Astrocyte of the cerebellum (primary cell): ENCODE results near the gene UIMC1.

ENCODE experiments used
- DNase-seq: peaks from one replicate; pipeline ENCODE4 v3.0.0-alpha.2; 2011; ENCODE audit warnings: low read depth
- H3K4me3 ChIP-seq: 2 replicates; pipeline ENCODE4 v1.5.1; 2011; ENCODE audit warnings: mild to moderate bottlenecking, low read depth, low read length, moderate library complexity
- CTCF ChIP-seq: IDR thresholded peaks from 2 replicates; pipeline ENCODE4 v1.5.1; 2012; ENCODE audit warnings: low read length, low read depth, moderate library complexity, mild to moderate bottlenecking; ENCODE audit errors: missing control alignments
- in situ Hi-C: cut with HindIII; loops from 2 replicates; pipeline ENCODE4 v1.10.0; 2017; ENCODE audit warnings: low sequenced_read_pairs

Gene UIMC1

GRCh38 chr5:176864755-176865154 is 141.8 kb downstream of the UIMC1 start:
- in situ Hi-C loops = no loop called here
- no peak for TF ChIP-seq CTCF
- H3K4me3 ChIP-seq = no peak overlapping the region
- no peak for DNase-seq

GRCh38 chr5:176863765-176864098 is 142.8 kb downstream of the UIMC1 start:
- in situ Hi-C loops = no loop called here
- no peak for TF ChIP-seq CTCF
- no peak for DNase-seq
- no peak overlapping the region for H3K4me3 ChIP-seq

GRCh38 chr5:176863041-176863764 is 143.4 kb downstream of the UIMC1 start:
- in situ Hi-C loops = no loop called here
- TF ChIP-seq CTCF = no peak
- no peak overlapping the region for H3K4me3 ChIP-seq
- no peak for DNase-seq

GRCh38 chr5:176862330-176862995 is 144.1 kb downstream of the UIMC1 start:
- H3K4me3 ChIP-seq = no peak overlapping the region
- in situ Hi-C loops = no loop called here
- DNase-seq = no peak
- no peak for TF ChIP-seq CTCF

GRCh38 chr5:176861276-176861675 is 145.3 kb downstream of the UIMC1 start:
- no peak overlapping the region for H3K4me3 ChIP-seq
- TF ChIP-seq CTCF = no peak
- no peak for DNase-seq
- in situ Hi-C loops = no loop called here

GRCh38 chr5:176860381-176860780 is 146.2 kb downstream of the UIMC1 start:
- DNase-seq = no peak
- in situ Hi-C loops = no loop called here
- H3K4me3 ChIP-seq = no peak overlapping the region
- TF ChIP-seq CTCF = no peak
